Measurements from ENCODE around the gene INSM1.

The INSM1 gene

DNA sequence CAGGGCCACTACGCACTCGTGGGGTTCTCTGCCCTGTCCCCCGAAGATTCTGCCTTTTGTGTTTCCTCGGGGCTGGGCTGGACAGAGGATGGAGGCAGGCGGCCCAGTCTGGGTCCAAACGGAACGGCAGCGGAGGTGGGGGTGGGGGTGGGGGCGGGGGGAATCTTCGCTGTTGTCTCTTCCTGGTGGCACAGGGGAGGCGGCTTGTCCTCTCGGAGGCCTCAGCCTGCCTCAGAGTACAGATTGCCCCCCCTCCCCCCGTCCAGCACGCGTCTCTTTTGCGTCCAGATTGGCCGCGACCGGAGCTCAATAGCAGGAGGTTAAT, 1.4 kb upstream of the INSM1 start:
- no peak for TF ChIP-seq CTCF (IDR thresholded peaks at IDR 0.05; ENCODE audit: borderline replicate concordance, insufficient read depth, low read depth, low read length)

DNA sequence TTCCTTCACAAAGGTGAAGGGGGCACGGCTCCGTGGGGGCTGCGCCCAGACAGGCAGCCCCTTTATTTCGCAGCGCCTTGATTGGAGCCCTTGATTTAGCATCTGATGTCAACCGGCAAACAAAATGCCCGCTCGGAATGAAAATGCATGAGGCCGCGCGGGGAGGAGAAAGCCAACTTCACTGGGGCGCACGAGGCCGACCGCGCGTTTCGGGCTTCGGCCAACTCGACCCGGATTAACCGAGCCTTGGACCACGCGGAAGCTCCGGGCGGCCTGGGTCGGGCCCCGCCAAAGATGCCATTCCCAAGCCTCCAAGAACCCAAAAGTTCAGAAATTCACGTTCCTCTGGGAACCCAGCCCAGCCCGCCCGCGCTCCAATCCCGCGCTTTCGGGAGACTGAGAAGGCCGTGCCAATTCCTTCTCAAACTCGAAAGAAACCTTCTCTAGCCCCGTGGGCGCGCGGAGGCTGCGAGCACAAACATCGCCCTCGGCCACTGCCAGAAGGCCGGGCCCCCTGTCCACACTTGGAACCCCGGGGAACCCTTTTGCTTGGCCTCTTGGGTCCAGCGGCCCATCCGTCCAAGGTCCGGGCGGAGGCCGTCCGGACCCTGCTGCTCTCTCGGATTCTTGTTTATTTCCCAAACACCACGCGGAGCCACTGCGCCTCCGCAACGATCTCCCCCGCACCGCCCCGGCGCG, 879 bp upstream of the INSM1 start:
- no peak overlapping the region for H3K4me3 ChIP-seq (ENCODE audit: low read depth, low read length)

More for the DNA sequence above, 1.4 kb upstream of the INSM1 start:
- H3K4me3 ChIP-seq (ENCODE audit: low read depth, low read length), result no peak overlapping the region

GRCh38 chr20:20368418-20369249, 730 bp downstream of the INSM1 start:
- no peak for TF ChIP-seq CTCF (IDR thresholded peaks at IDR 0.05; ENCODE audit: borderline replicate concordance, insufficient read depth, low read depth, low read length)
- H3K4me3 ChIP-seq (ENCODE audit: low read depth, low read length), result peak overlapping the region; percentile 22

More for the DNA sequence above, 879 bp upstream of the INSM1 start:
- no peak for TF ChIP-seq CTCF (IDR thresholded peaks at IDR 0.05; ENCODE audit: borderline replicate concordance, insufficient read depth, low read depth, low read length)

GRCh38 chr20:20369250-20370093, 1.6 kb downstream of the INSM1 start:
- TF ChIP-seq CTCF (IDR thresholded peaks at IDR 0.05; ENCODE audit: borderline replicate concordance, insufficient read depth, low read depth, low read length), result no peak; the same call in 1 of the 2 replicates
- peak overlapping the region; percentile 19 for H3K4me3 ChIP-seq (ENCODE audit: low read depth, low read length)

DNA sequence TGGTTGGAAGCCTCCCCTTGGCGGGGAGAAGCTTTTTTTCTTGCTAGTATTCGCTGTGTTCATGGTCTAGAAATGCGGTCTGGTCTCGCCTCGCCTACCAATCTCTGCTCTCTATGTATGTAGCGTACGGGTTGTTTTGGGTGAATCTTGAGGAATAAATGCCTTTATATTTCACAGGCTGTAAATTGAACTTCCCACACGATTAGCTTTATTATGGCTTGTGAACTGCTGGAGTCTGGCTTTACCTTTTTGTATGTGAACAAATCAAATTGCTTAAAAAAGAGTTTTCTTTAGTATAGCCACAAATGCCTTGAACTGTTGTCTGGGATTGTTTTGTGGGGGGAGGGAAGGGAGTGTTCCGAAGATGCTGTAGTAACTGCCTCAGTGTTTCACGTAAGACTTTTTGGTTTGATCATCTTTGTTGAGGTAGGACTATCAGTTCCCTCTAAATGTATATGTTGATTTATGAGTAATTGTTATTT, 2.2 kb downstream of the INSM1 start:
- no peak for TF ChIP-seq CTCF (IDR thresholded peaks at IDR 0.05; ENCODE audit: borderline replicate concordance, insufficient read depth, low read depth, low read length)
- H3K4me3 ChIP-seq (ENCODE audit: low read depth, low read length), result no peak overlapping the region

DNA sequence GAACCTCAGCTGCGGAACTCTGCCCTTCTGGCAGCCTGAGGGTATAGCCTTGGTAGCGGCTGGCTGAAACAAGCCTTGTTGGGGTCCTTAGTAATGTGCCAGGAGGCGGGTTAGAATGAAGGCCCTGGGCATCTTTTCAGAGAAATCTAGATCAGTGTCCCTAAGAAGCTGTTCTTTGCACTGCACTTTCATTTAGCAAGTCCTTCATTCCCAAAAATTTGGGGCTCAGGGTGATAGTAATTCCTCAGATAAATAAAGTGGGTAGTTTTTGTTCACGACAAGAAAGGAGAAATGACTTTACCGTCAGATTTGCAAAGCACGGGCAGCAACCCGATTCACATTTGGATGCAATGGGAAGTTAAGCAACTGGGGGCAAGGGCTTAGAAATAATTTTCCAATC, 3.2 kb downstream of the INSM1 start:
- no peak for TF ChIP-seq CTCF (IDR thresholded peaks at IDR 0.05; ENCODE audit: borderline replicate concordance, insufficient read depth, low read depth, low read length)
- H3K4me3 ChIP-seq (ENCODE audit: low read depth, low read length), result no peak overlapping the region
